Epithelial cell of proximal tubule (primary cell): ENCODE measurements around the gene MAGI1. TPM values are rescaled to one million over a fixed set of nuclear protein-coding genes. Genes with fewer than 3 reads are reported as not detected.

Source experiments
- DNase-seq: peaks from one replicate; pipeline ENCODE4 v3.0.0-alpha.2; 2011; ENCODE audit warnings: low read depth
- H3K4me3 ChIP-seq: 2 replicates; pipeline ENCODE4 v1.5.1; 2011; ENCODE audit warnings: low read depth, mild to moderate bottlenecking, low read length
- total RNA-seq: library from RNA; depleted of rRNA; stranded (reverse); fragments of >200 nt; gene quantifications from 2 replicates; pipeline ENCODE4 v1.2.3, GENCODE V29; 2015
- TF ChIP-seq, protein P1 (sequence below): conservative IDR thresholded peaks from 2 replicates; pipeline ENCODE4 v1.5.1; 2012; ENCODE audit warnings: low read depth, mild to moderate bottlenecking, low read length

MAGI1 gene
- total RNA-seq, 1 donor from 2014 or later = 9.6 TPM

DNA sequence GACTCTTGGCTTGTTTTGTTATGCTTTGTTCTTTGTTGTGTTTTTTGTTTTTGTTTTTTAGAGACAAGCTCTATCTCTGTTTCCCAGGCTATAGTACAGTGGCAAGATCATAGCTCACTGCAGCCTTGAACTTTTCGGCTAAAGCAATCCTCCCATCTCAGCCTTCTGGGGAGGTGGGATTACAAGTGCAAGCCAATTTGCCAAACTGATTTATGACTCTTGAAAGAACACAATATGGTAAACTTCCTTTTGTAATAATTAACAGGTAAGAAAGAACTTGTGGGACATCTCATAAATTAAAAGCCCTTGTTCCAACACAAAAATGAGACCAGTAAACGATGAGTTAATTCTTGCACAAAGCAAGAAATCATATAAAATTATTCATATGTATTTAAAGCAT, 476.3 kb downstream of the MAGI1 start:
- TF ChIP-seq, protein P1, sequence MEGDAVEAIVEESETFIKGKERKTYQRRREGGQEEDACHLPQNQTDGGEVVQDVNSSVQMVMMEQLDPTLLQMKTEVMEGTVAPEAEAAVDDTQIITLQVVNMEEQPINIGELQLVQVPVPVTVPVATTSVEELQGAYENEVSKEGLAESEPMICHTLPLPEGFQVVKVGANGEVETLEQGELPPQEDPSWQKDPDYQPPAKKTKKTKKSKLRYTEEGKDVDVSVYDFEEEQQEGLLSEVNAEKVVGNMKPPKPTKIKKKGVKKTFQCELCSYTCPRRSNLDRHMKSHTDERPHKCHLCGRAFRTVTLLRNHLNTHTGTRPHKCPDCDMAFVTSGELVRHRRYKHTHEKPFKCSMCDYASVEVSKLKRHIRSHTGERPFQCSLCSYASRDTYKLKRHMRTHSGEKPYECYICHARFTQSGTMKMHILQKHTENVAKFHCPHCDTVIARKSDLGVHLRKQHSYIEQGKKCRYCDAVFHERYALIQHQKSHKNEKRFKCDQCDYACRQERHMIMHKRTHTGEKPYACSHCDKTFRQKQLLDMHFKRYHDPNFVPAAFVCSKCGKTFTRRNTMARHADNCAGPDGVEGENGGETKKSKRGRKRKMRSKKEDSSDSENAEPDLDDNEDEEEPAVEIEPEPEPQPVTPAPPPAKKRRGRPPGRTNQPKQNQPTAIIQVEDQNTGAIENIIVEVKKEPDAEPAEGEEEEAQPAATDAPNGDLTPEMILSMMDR = no peak
- DNase-seq = no peak
- no peak overlapping the region for H3K4me3 ChIP-seq

DNA sequence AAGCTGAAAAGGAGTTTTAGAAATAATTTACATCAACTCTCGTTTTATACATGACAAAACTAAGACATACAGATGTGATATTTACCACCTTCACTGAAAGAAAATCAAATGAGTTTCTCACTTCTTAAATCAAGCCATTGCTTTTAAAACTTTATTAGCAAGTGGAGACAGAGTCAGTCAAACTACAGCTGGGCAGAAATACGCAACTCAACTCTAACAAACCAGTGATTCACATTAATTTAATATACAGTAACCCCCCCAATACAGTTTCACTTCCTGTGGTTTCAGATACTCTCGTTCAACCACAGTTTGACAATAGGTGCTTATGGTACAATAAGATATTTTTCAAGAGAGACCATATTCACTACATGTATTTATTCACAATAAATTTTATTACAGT, 477.1 kb downstream of the MAGI1 start:
- no peak for DNase-seq
- TF ChIP-seq, protein P1 = no peak
- no peak overlapping the region for H3K4me3 ChIP-seq

DNA sequence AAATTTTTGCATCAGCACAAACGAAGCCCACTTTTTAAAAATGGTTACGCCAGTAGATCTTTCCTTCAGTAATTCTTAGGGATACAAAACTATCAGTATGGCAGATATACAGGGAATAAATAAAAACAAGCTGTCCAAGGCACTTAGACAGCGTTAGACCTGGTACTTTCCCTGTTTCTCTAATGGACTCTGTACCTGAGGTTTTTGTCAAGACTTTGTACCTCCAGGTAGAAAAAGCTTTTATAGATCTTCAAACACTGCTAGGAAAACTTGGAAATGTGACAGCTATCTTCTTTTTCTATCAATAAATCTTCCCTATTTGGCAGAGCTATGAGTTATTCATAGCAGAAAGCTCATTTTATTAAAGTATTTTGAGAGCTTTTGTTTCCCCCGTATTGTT, 477.8 kb downstream of the MAGI1 start:
- TF ChIP-seq, protein P1 = no peak
- no peak for DNase-seq
- no peak overlapping the region for H3K4me3 ChIP-seq

DNA sequence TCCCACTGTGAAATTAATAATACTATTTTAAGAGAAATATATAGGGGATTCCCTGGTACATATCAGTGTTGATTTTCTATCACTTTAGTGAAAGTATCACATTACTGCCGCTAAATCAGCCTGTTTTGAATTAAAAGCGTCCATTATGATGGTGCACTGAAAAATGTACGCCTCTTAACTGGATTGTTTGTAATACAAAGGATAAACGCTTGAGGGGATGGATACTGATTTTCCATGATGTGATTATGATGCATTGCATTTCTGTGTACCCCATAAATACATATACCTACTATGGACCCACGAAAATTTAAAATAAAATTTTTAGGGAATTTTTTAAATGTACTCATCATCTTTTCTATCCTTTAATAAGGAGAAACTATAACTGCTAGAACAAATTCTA, 478.6 kb downstream of the MAGI1 start:
- TF ChIP-seq, protein P1 = no peak
- no peak for DNase-seq
- no peak overlapping the region for H3K4me3 ChIP-seq

DNA sequence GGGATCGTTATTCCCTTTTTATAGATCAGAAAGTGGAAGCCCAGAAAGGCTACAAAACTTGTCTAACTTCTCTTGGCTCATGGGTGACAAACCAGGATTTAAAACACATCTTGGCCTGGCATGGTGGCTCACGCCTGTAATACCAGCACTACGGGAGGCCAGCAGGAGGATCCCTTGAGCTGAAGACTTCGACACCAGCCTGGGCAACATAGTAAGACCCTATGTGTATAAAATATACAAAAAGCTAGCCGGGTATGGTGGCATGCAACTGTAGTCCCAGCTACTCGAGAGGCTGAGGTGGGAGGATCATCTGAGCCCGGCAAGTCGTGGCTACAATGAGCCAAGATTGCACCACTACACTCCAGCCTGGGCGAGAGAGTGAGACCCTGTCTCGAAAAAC, 479.1 kb downstream of the MAGI1 start:
- TF ChIP-seq, protein P1 = no peak
- DNase-seq = no peak
- H3K4me3 ChIP-seq = no peak overlapping the region

DNA sequence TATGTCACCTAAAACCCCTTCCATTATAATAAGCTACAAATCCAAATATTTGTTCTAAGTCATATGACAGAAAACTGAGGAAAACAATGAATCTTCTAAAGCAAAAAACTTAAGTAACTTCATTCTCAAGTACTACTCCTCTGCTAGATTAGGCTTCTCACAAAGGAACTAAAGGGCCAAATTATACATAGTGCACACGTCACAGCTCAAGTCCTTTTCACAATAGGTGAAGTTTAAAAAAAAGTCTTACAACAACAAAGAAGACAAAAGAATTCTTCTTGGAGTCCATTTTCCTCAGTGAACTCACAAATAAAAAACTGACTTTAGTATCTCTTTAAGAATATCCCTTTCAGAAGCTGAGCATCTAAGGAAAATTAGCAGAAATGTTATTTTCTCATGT, 479.9 kb downstream of the MAGI1 start:
- TF ChIP-seq, protein P1 = no peak
- DNase-seq = no peak
- H3K4me3 ChIP-seq = no peak overlapping the region

DNA sequence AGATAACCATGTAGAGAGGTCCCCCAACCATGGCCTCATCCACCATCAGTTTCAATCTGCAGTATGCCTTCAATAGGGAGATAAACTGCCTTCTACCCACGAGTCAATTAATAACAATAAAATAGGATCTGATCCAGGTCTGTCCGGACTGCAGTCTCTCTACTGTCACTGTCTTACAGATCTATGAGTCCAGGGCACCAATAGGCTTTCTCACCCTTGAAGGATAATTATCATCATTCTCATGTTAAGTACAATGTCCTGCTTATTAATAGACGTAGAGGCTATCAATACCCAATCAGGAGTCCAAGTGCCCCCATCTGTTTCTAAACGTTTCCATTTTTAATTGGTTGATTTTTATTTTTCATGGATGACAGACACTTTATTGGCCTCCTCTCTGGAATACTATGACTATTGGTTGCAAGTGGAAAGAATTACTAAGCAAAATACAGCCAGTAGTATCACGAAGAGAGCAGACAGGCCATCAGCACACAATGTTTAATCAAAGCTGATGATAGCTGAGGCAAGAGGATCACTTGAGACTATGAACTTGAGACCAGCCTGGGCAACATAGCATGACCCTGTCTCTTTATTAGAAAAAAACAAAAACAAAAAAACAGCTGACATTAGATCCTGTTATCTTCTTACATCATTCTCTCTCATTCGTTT, 480.7 kb downstream of the MAGI1 start:
- no peak for DNase-seq

More for the DNA sequence above, 480.7 kb downstream of the MAGI1 start:
- H3K4me3 ChIP-seq = no peak overlapping the region
- TF ChIP-seq, protein P1 = no peak
